Liver (tissue), 9 donors: ENCODE measurements around the gene CHST4. TPM values are rescaled to one million over a fixed set of nuclear protein-coding genes. Genes with fewer than 3 reads are reported as not detected.

Experiments
- DNase-seq: peaks from one replicate; pipeline ENCODE4 v3.0.0-alpha.2; 2017; ENCODE audit warnings: low spot score
- H3K27ac ChIP-seq, 2 donors: one replicate each; pipeline ENCODE4 v1.7.0; 2013; ENCODE audit warnings: inconsistent platforms in 2 of 2, low read length in 2 of 2, control low read depth in 1 of 2, low read depth in 1 of 2, mild to moderate bottlenecking in 1 of 2
- H3K27me3 ChIP-seq, 4 donors: one replicate each; pipeline versions ENCODE4 v1.6.1 to v1.7.0; 2013; ENCODE audit warnings: low read length in 3 of 4, inconsistent platforms in 1 of 4, mild to moderate bottlenecking in 1 of 4, moderate library complexity in 1 of 4; ENCODE audit not compliant: control insufficient read depth in 4 of 4, insufficient read depth in 4 of 4
- H3K36me3 ChIP-seq, 4 donors: one replicate each; pipeline versions ENCODE4 v1.6.1 to v1.7.0; 2013; ENCODE audit warnings: low read length in 3 of 4, mild to moderate bottlenecking in 3 of 4, low read depth in 1 of 4, moderate library complexity in 1 of 4; ENCODE audit not compliant: control insufficient read depth in 4 of 4, insufficient read depth in 3 of 4
- H3K4me1 ChIP-seq, 4 donors: one replicate each; pipeline versions ENCODE4 v1.6.1 to v1.7.0; 2013; ENCODE audit warnings: low read length in 3 of 4, mild to moderate bottlenecking in 3 of 4, moderate library complexity in 1 of 4; ENCODE audit not compliant: control insufficient read depth in 4 of 4, insufficient read depth in 4 of 4
- H3K4me3 ChIP-seq, 3 donors: one replicate each; pipeline versions ENCODE4 v1.6.1 to v1.7.0; 2013; ENCODE audit warnings: low read length in 3 of 3, control low read depth in 1 of 3, low read depth in 1 of 3, mild to moderate bottlenecking in 1 of 3
- H3K9ac ChIP-seq, 2 donors: one replicate each; pipeline ENCODE4 v1.7.0; 2013; ENCODE audit warnings: low read length in 2 of 2, mild to moderate bottlenecking in 2 of 2, moderate library complexity in 2 of 2, control low read depth in 1 of 2, low read depth in 1 of 2
- H3K9me3 ChIP-seq, 4 donors: one replicate each; pipeline versions ENCODE4 v1.6.1 to v1.7.0; 2013; ENCODE audit warnings: low read length in 3 of 4; ENCODE audit not compliant: control insufficient read depth in 4 of 4
- ATF3 ChIP-seq: IDR thresholded peaks from 2 replicates; pipeline ENCODE4 v1.6.1; 2016; ENCODE audit warnings: antibody characterized with exemption
- EGR1 ChIP-seq, 2 donors: IDR thresholded peaks; 2 replicates each; pipeline ENCODE4 v1.6.1; 2016 to 2018; ENCODE audit warnings: antibody characterized with exemption in 2 of 2, low read depth in 2 of 2
- FOXA1 ChIP-seq: IDR thresholded peaks from 2 replicates; pipeline ENCODE4 v1.6.1; 2016; ENCODE audit warnings: antibody characterized with exemption
- FOXA2 ChIP-seq: IDR thresholded peaks from 2 replicates; pipeline ENCODE4 v1.6.1; 2016; ENCODE audit warnings: antibody characterized with exemption
- GABPA ChIP-seq, 2 donors: IDR thresholded peaks in 1 of 2; conservative IDR thresholded peaks in 1 of 2; 2 replicates each; pipeline ENCODE4 v1.6.1; 2016; ENCODE audit warnings: antibody characterized with exemption in 2 of 2, mild to moderate bottlenecking in 1 of 2, moderate library complexity in 1 of 2
- HNF4A ChIP-seq, 2 donors: conservative IDR thresholded peaks; 2 replicates each; pipeline ENCODE4 v1.6.1; 2016; ENCODE audit warnings: antibody characterized with exemption in 2 of 2, mild to moderate bottlenecking in 2 of 2
- HNF4G ChIP-seq: IDR thresholded peaks from 2 replicates; pipeline ENCODE4 v1.6.1; 2016; ENCODE audit warnings: antibody characterized with exemption
- JUND ChIP-seq, 2 donors: IDR thresholded peaks; 2 replicates each; pipeline ENCODE4 v1.6.1; 2016; ENCODE audit warnings: antibody characterized with exemption in 2 of 2
- RAD21 ChIP-seq, 2 donors: IDR thresholded peaks; 2 replicates each; pipeline ENCODE4 v1.6.1; 2016; ENCODE audit warnings: antibody characterized with exemption in 2 of 2, mild to moderate bottlenecking in 2 of 2
- REST ChIP-seq: IDR thresholded peaks from 2 replicates; pipeline ENCODE4 v1.6.1; 2016; ENCODE audit warnings: antibody characterized with exemption, mild to moderate bottlenecking
- RXRA ChIP-seq, 2 donors: IDR thresholded peaks; 2 replicates each; pipeline ENCODE4 v1.6.1; 2017 to 2018; ENCODE audit warnings: antibody characterized with exemption in 2 of 2, mild to moderate bottlenecking in 1 of 2
- SP1 ChIP-seq: IDR thresholded peaks from 2 replicates; pipeline ENCODE4 v1.6.1; 2018; ENCODE audit warnings: antibody characterized with exemption, mild to moderate bottlenecking
- TAF1 ChIP-seq: conservative IDR thresholded peaks from 2 replicates; pipeline ENCODE4 v1.6.1; 2016; ENCODE audit warnings: antibody characterized with exemption, mild to moderate bottlenecking
- YY1 ChIP-seq: IDR thresholded peaks from 2 replicates; pipeline ENCODE4 v1.6.1; 2016; ENCODE audit warnings: antibody characterized with exemption, mild to moderate bottlenecking
- ZBTB33 ChIP-seq: IDR thresholded peaks from 2 replicates; pipeline ENCODE4 v1.6.1; 2016; ENCODE audit warnings: antibody characterized with exemption
- WGBS: extraction: QIAGEN DNeasy Blood & Tissue Kit; methylation state at CpG from one replicate; pipeline ENCODE4 v1.1.7; 2013; 5-methylcytosine and 5-hydroxymethylcytosine counted together
- polyA plus RNA-seq, 2 donors: library from polyadenylated mRNA; stranded (reverse) in 1 of 2; unstranded in 1 of 2; fragments of 200-250 nt in 1 of 2; fragments of >200 nt in 1 of 2; fragmentation: Nextera tagmentation in 1 of 2; extraction: Ambion mirVana in 1 of 2; gene quantifications; one replicate each; pipeline versions ENCODE4 v1.2.1 to v1.2.3, GENCODE V29; 2013 to 2015
- total RNA-seq, 2 donors: library from RNA; depleted of rRNA; stranded (reverse); fragments of >200 nt; gene quantifications; one replicate each; pipeline ENCODE4 v1.2.3, GENCODE V29; 2014
- TF ChIP-seq, protein P1 (sequence below): IDR thresholded peaks from 2 replicates; pipeline ENCODE4 v1.6.1; 2016; ENCODE audit warnings: antibody characterized with exemption
- TF ChIP-seq, protein P2 (sequence below): fragments of 150-350 bp; IDR thresholded peaks from 2 replicates; pipeline ENCODE4 v1.5.1; 2017; ENCODE audit warnings: improper control_type of control experiment, low read depth, low read length; ENCODE audit not compliant: missing input control
- donor health status: healthy.
- donor health status: healthy.
- donor health status: healthy.
- donor health status: healthy.
- donor health status: healthy.

Gene CHST4
- total and polyA plus RNA-seq, 4 donors = 0.09 to 14.3 (median 7.1) TPM

- no peak for TF ChIP-seq TAF1
- no peak for TF ChIP-seq HNF4G
- no peak for TF ChIP-seq RXRA (IDR thresholded peaks at IDR 0.05)
- no peak for TF ChIP-seq GABPA (IDR thresholded peaks at IDR 0.05 in 1 of 2, conservative IDR thresholded peaks at IDR 0.05 in 1 of 2)
- TF ChIP-seq ZBTB33 = no peak
- TF ChIP-seq EGR1 (IDR thresholded peaks at IDR 0.05; ENCODE audit: low read depth in 2 of 2) = no peak
- TF ChIP-seq JUND (IDR thresholded peaks at IDR 0.05) = no peak
- 77% methylated on average over 3 of the region's 3 CpGs for WGBS
- DNase-seq = no peak
These were observed 6.1 kb downstream of the CHST4 start for GRCh38 chr16:71532366-71532765.

DNA sequence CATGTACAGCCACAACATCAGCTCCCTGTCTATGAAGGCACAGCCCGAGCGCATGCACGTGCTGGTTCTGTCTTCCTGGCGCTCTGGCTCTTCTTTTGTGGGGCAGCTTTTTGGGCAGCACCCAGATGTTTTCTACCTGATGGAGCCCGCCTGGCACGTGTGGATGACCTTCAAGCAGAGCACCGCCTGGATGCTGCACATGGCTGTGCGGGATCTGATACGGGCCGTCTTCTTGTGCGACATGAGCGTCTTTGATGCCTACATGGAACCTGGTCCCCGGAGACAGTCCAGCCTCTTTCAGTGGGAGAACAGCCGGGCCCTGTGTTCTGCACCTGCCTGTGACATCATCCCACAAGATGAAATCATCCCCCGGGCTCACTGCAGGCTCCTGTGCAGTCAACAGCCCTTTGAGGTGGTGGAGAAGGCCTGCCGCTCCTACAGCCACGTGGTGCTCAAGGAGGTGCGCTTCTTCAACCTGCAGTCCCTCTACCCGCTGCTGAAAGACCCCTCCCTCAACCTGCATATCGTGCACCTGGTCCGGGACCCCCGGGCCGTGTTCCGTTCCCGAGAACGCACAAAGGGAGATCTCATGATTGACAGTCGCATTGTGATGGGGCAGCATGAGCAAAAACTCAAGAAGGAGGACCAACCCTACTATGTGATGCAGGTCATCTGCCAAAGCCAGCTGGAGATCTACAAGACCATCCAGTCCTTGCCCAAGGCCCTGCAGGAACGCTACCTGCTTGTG, 10.7 kb downstream of the CHST4 start:
- DNase-seq = no peak
- H3K27me3 ChIP-seq = no peaks in the 10 kb centered on the region
- TF ChIP-seq REST = no peak
- no peak for TF ChIP-seq ATF3
- TF ChIP-seq EGR1 (IDR thresholded peaks at IDR 0.05; ENCODE audit: low read depth in 2 of 2) = no peak
- TF ChIP-seq ZBTB33 = no peak
- TF ChIP-seq, protein P1, sequence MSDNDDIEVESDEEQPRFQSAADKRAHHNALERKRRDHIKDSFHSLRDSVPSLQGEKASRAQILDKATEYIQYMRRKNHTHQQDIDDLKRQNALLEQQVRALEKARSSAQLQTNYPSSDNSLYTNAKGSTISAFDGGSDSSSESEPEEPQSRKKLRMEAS = no peak
- TF ChIP-seq RAD21 (IDR thresholded peaks at IDR 0.05) = no peak
- no peak for TF ChIP-seq JUND (IDR thresholded peaks at IDR 0.05)
- TF ChIP-seq HNF4A (conservative IDR thresholded peaks at IDR 0.05) = no peak
- TF ChIP-seq FOXA1 = no peak
- no peak for TF ChIP-seq TAF1
- no peak for TF ChIP-seq FOXA2
- no peak for TF ChIP-seq HNF4G
- TF ChIP-seq YY1 = no peak
- TF ChIP-seq SP1 = no peak
- TF ChIP-seq GABPA (IDR thresholded peaks at IDR 0.05 in 1 of 2, conservative IDR thresholded peaks at IDR 0.05 in 1 of 2) = no peak
- no peak for TF ChIP-seq RXRA (IDR thresholded peaks at IDR 0.05)
- TF ChIP-seq, protein P2, sequence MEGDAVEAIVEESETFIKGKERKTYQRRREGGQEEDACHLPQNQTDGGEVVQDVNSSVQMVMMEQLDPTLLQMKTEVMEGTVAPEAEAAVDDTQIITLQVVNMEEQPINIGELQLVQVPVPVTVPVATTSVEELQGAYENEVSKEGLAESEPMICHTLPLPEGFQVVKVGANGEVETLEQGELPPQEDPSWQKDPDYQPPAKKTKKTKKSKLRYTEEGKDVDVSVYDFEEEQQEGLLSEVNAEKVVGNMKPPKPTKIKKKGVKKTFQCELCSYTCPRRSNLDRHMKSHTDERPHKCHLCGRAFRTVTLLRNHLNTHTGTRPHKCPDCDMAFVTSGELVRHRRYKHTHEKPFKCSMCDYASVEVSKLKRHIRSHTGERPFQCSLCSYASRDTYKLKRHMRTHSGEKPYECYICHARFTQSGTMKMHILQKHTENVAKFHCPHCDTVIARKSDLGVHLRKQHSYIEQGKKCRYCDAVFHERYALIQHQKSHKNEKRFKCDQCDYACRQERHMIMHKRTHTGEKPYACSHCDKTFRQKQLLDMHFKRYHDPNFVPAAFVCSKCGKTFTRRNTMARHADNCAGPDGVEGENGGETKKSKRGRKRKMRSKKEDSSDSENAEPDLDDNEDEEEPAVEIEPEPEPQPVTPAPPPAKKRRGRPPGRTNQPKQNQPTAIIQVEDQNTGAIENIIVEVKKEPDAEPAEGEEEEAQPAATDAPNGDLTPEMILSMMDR = no peak
- H3K27ac ChIP-seq = no peak overlapping the region
- no peaks in the 10 kb centered on the region for H3K4me1 ChIP-seq
- WGBS = 90% methylated on average over 28 of the region's 28 CpGs
- no peak overlapping the region for H3K4me3 ChIP-seq
- H3K36me3 ChIP-seq = no peaks in the 10 kb centered on the region
- H3K9ac ChIP-seq = no peak overlapping the region
- no peaks in the 10 kb centered on the region for H3K9me3 ChIP-seq

More at GRCh38 chr16:71532366-71532765, 6.1 kb downstream of the CHST4 start:
- Histone ChIP-seq H3K27ac (no peak overlapping the region), H3K4me3 (no peak overlapping the region), H3K27me3 (no peaks in the 10 kb centered on the region), H3K9ac (no peak overlapping the region), H3K9me3 (no peaks in the 10 kb centered on the region), H3K4me1 (no peaks in the 10 kb centered on the region), H3K36me3 (no peaks in the 10 kb centered on the region)
